Endothelial cell of umbilical vein (primary cell): ENCODE measurements around the gene COMMD8. TPM values are rescaled to one million over a fixed set of nuclear protein-coding genes. Genes with fewer than 3 reads are reported as not detected.

ENCODE experiments used
- BruUV-seq: library from RNA; stranded (reverse); fragments of 400-500 nt; replicated peaks from 2 replicates; lab custom pipeline; 2021; lab: Mats Ljungman, UMichigan
- CTCF ChIA-PET: fragments of 300-600, 350-600 bp; sonication (Branson Sonifier 250); formaldehyde crosslinking; loops from one replicate; lab custom pipeline; 2021; ENCODE audit warnings: antibody characterized with exemption, inconsistent platforms; lab: Charles Lee
- POLR2A ChIA-PET: fragments of 300-600, 350-600 bp; sonication (Branson Sonifier 250); formaldehyde crosslinking; loops from one replicate; lab custom pipeline; 2021; ENCODE audit warnings: antibody characterized with exemption, inconsistent platforms; lab: Charles Lee
- DNase-seq: peaks from one replicate; pipeline ENCODE4 v3.0.0-alpha.2; 2011; ENCODE audit warnings: low read depth, low spot score
- FAIRE-seq: peaks from 2 replicates; lab custom pipeline; 2011; peaks lifted over from hg19 to GRCh38; lab: Jason Lieb, UNC
- H2AFZ ChIP-seq: 2 replicates; pipeline ENCODE4 v1.6.0; 2012; ENCODE audit warnings: low read depth, low read length, control low read depth, inconsistent platforms
- H3K27ac ChIP-seq: 2 replicates; pipeline ENCODE4 v1.5.1; 2011; ENCODE audit warnings: low read depth, mild to moderate bottlenecking, control low read depth, low read length, moderate library complexity; ENCODE audit not compliant: insufficient read depth
- H3K27me3 ChIP-seq, 2 experiments: 2 replicates each; pipeline versions ENCODE4 v1.6.0 to v1.6.1; 2011; ENCODE audit warnings: low read length in 2 of 2, mixed read lengths in 1 of 2; ENCODE audit not compliant: control insufficient read depth in 2 of 2, insufficient read depth in 2 of 2
- H3K36me3 ChIP-seq, 2 experiments: 2 replicates in 1 of 2; 3 replicates in 1 of 2; pipeline ENCODE4 v1.5.1; 2011; ENCODE audit warnings: low read length in 2 of 2, mild to moderate bottlenecking in 1 of 2, moderate library complexity in 1 of 2; ENCODE audit not compliant: control insufficient read depth in 2 of 2, insufficient read depth in 2 of 2; ENCODE audit errors: extremely low read depth in 1 of 2
- H3K4me1 ChIP-seq: 3 replicates; pipeline ENCODE4 v1.5.1; 2011; ENCODE audit warnings: mild to moderate bottlenecking, low read length; ENCODE audit not compliant: control insufficient read depth, insufficient read depth; ENCODE audit errors: extremely low read depth
- H3K4me2 ChIP-seq: 2 replicates; pipeline ENCODE4 v1.6.1; 2011; ENCODE audit warnings: low read length, control low read depth, mixed read lengths; ENCODE audit not compliant: insufficient read depth
- H3K4me3 ChIP-seq, 3 experiments: fragments of 200-600 bp in 1 of 3; sonication (generic), shearing (Covaris generic) in 1 of 3; replicated peaks in 1 of 3; 2 replicates each; pipeline ENCODE4 v1.5.1; 2011 to 2016; ENCODE audit warnings: control low read depth in 3 of 3, low read length in 3 of 3, mild to moderate bottlenecking in 2 of 3, inconsistent platforms in 1 of 3, low read depth in 1 of 3, moderate library complexity in 1 of 3; ENCODE audit not compliant: insufficient read depth in 1 of 3
- H3K79me2 ChIP-seq: 2 replicates; pipeline ENCODE4 v1.6.0; 2012; ENCODE audit warnings: low read length, inconsistent platforms; ENCODE audit not compliant: control insufficient read depth, insufficient read depth
- H3K9ac ChIP-seq: replicated peaks from 2 replicates; pipeline ENCODE3; 2011; ENCODE audit warnings: low read length, control low read depth; ENCODE audit not compliant: insufficient read depth; ENCODE audit errors: extremely low read depth
- H3K9me1 ChIP-seq: replicated peaks from 3 replicates; pipeline ENCODE4 v1.6.0; 2011; ENCODE audit warnings: mild to moderate bottlenecking, low read length; ENCODE audit not compliant: control insufficient read depth, insufficient read depth; ENCODE audit errors: extremely low read depth
- H3K9me3 ChIP-seq: replicated peaks from 2 replicates; pipeline ENCODE4 v1.5.1; 2012; ENCODE audit warnings: low read length, inconsistent platforms; ENCODE audit not compliant: control insufficient read depth, insufficient read depth
- H4K20me1 ChIP-seq: replicated peaks from 2 replicates; pipeline ENCODE3; 2011; ENCODE audit warnings: mild to moderate bottlenecking, low read length; ENCODE audit not compliant: control insufficient read depth, insufficient read depth; ENCODE audit errors: extremely low read depth
- EZH2 ChIP-seq: IDR thresholded peaks from 2 replicates; pipeline ENCODE4 v1.6.1; 2012; ENCODE audit warnings: borderline replicate concordance, low read depth, mild to moderate bottlenecking, moderate library complexity, low read length, inconsistent platforms; ENCODE audit not compliant: severe bottlenecking
- FOS ChIP-seq: IDR thresholded peaks from 2 replicates; pipeline ENCODE4 v1.6.1; 2011; ENCODE audit warnings: mild to moderate bottlenecking, low read length, moderate library complexity, borderline replicate concordance; ENCODE audit not compliant: insufficient read depth
- GATA2 ChIP-seq: IDR thresholded peaks from 2 replicates; pipeline ENCODE4 v1.7.0; 2011; ENCODE audit warnings: low read depth, mild to moderate bottlenecking, moderate library complexity, mixed read lengths, low read length; ENCODE audit not compliant: insufficient read length, insufficient read depth
- JUN ChIP-seq: IDR thresholded peaks from 2 replicates; pipeline ENCODE4 v1.6.1; 2011; ENCODE audit warnings: borderline replicate concordance, low read depth; ENCODE audit not compliant: insufficient read length, insufficient read depth
- MAX ChIP-seq: IDR thresholded peaks from 2 replicates; pipeline ENCODE4 v1.6.1; 2011; ENCODE audit not compliant: insufficient read depth, insufficient read length
- MYC ChIP-seq: IDR thresholded peaks from one replicate; pipeline ENCODE4 v1.6.1; 2011; ENCODE audit warnings: mild to moderate bottlenecking, low read depth, low read length
- POLR2A ChIP-seq: IDR thresholded peaks from 2 replicates; pipeline ENCODE4 v1.6.1; 2012; ENCODE audit warnings: low read depth, mild to moderate bottlenecking, control low read depth, low read length
- POLR2AphosphoS5 ChIP-seq: IDR thresholded peaks from 2 replicates; pipeline ENCODE4 v1.6.1; 2012; ENCODE audit warnings: low read depth, mild to moderate bottlenecking, control low read depth, low read length, moderate library complexity; ENCODE audit not compliant: insufficient read depth
- dilution Hi-C: fragments of 300-500 bp; cut with MboI; formaldehyde crosslinking; loops from one replicate; pipeline ENCODE4 v1.15.0; 2019; ENCODE audit warnings: low sequenced_read_pairs; ENCODE audit not compliant: extremely low pct_ligation_motif_present
- intact Hi-C: fragments of 100-400 bp; cut with micrococcal nuclease; formaldehyde crosslinking; loops from one replicate; pipeline ENCODE4 v1.10.0; 2022
- polyA plus RNA-seq, 4 experiments: library from polyadenylated mRNA; depleted of rRNA in 3 of 4; stranded (reverse) in 3 of 4; unstranded in 1 of 4; fragments of >200 nt; gene quantifications; 2 replicates each; pipeline versions ENCODE4 v1.2.1 to v1.2.3, GENCODE V29; 2011 to 2012; ENCODE audit warnings: missing spikeins in 1 of 4
- total RNA-seq: library from RNA; stranded (reverse); gene quantifications from 2 replicates; pipeline ENCODE4 v1.2.3, GENCODE V29; 2021
- TF ChIP-seq, protein P1 (sequence below), 2 donors: IDR thresholded peaks; 1 replicate in 1 of 2; 2 replicates in 1 of 2; pipeline ENCODE4 v1.5.1; 2011; ENCODE audit warnings: low read length in 2 of 2, mild to moderate bottlenecking in 2 of 2, moderate library complexity in 2 of 2, control low read depth in 1 of 2, inconsistent platforms in 1 of 2, low read depth in 1 of 2; ENCODE audit not compliant: insufficient read depth in 1 of 2; ENCODE audit errors: extremely low read depth in 1 of 2

Gene COMMD8
- total and polyA plus RNA-seq, 2 donors (not counting 3 experiments of a cell fraction or from before 2014, with no cell fraction given) = 4.9 to 22.3 TPM

- BruUV-seq = no TSS peak
- no peak for FAIRE-seq
- Histone ChIP-seq H3K9me3 (no peaks in the 10 kb centered on the region), H4K20me1 (no peaks in the 10 kb centered on the region), H3K4me2 (no peak overlapping the region), H2AFZ (no peak overlapping the region), H3K36me3 (no peaks in the 10 kb centered on the region), H3K27ac (no peak overlapping the region), H3K79me2 (no peaks in the 10 kb centered on the region), H3K27me3 (no peaks in the 10 kb centered on the region), H3K4me3 (no peak overlapping the region), H3K4me1 (no peaks in the 10 kb centered on the region), H3K9me1 (no peaks in the 10 kb centered on the region), H3K9ac (no peak overlapping the region)
- ChIA-PET CTCF (interaction anchor here (1.2 to 1.5 kb wide), 3 partner anchors 15 to 92 kb away, joined by 3 to 6 read pairs (median 3); no protein-coding TSS in a partner anchor), POLR2A (no interaction called here)
- intact Hi-C loops (no loop called here), dilution Hi-C loops (no loop called here)
- no peak for TF ChIP-seq MAX
- TF ChIP-seq POLR2A = no peak
- TF ChIP-seq, protein P1, sequence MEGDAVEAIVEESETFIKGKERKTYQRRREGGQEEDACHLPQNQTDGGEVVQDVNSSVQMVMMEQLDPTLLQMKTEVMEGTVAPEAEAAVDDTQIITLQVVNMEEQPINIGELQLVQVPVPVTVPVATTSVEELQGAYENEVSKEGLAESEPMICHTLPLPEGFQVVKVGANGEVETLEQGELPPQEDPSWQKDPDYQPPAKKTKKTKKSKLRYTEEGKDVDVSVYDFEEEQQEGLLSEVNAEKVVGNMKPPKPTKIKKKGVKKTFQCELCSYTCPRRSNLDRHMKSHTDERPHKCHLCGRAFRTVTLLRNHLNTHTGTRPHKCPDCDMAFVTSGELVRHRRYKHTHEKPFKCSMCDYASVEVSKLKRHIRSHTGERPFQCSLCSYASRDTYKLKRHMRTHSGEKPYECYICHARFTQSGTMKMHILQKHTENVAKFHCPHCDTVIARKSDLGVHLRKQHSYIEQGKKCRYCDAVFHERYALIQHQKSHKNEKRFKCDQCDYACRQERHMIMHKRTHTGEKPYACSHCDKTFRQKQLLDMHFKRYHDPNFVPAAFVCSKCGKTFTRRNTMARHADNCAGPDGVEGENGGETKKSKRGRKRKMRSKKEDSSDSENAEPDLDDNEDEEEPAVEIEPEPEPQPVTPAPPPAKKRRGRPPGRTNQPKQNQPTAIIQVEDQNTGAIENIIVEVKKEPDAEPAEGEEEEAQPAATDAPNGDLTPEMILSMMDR (IDR thresholded peaks at IDR 0.05; ENCODE audit: extremely low read depth in 1 of 2, insufficient read depth in 1 of 2, low read depth in 1 of 2, low read length in 2 of 2) = no peak
- no peak for TF ChIP-seq EZH2
- TF ChIP-seq MYC = no peak
- no peak for TF ChIP-seq FOS
- no peak for TF ChIP-seq GATA2
- no peak for TF ChIP-seq POLR2AphosphoS5
- no peak for TF ChIP-seq JUN
- no peak for DNase-seq
Measured at GRCh38 chr4:47474799-47475198, 11.3 kb upstream of the COMMD8 start.
